ENCODE measurements around the gene SLC35D3. TPM values are rescaled to one million over a fixed set of nuclear protein-coding genes. Genes with fewer than 3 reads are reported as not detected.
A peak's percentile ranks its signal among the peaks of the same experiment; 100 is the strongest.

The SLC35D3 gene
- total and polyA plus RNA-seq, 10 of the 15 experiments (the other 5 are each of a cell fraction or from before 2014, with no cell fraction given) = not detected

DNA sequence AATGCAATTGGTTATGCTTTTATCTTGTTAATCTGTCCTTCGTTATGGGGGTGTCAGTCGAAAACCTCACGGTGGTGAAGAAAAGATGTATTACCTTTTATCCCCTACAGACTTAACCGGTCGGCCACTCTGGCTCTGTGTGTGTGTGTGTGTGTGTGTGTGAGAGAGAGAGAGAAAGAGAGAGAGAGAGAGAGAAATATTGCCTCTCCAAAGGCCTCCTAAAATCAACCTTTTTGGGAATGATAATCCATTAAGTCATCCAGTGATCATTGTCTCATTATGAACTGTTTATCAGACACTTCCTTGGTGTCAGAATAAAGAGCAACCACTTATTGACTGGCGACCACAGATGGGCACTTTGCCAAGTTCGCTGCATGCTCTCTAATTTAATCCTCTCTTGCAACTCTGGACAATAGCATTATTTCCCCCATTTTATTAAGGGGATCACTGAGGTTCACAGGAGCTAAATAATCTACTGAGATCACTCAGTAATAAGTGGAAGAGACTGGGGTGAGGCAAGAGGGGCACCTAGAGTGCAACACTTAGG, 30.7 kb downstream of the SLC35D3 start:
- WGBS (ENCODE audit: insufficient coverage, insufficient replicate concordance, low lambda C conversion rate, missing lambda C conversion rate) = 64% methylated on average over 7 of the region's 7 CpGs
- FAIRE-seq (no peak), ATAC-seq (no peak), DNase-seq (ENCODE audit: low read depth, low spot score) (no peak)
- POLR2A ChIA-PET = no interaction called here
- Histone ChIP-seq H2AFZ (ENCODE audit: control insufficient read depth, low read depth, low read length) (no peak overlapping the region), H3K9me3 (replicated peaks; ENCODE audit: control insufficient read depth, insufficient read depth, low read length) (no peaks in the 10 kb centered on the region), H3K9ac (ENCODE audit: control insufficient read depth, insufficient read depth, low read length) (no peak overlapping the region), H3K4me3 (no peak overlapping the region), H3K36me3 (ENCODE audit: control insufficient read depth in 2 of 2, insufficient read depth in 2 of 2, low read length in 1 of 2) (no peaks in the 10 kb centered on the region), H3K79me2 (ENCODE audit: control insufficient read depth, insufficient read depth, low read length) (no peaks in the 10 kb centered on the region), H3K27me3 (replicated peaks in 1 of 2; ENCODE audit: control insufficient read depth in 2 of 2, insufficient read depth in 2 of 2, low read length in 1 of 2) (no peaks in the 10 kb centered on the region; a peak in 2 of 4 replicates), H3K27ac (ENCODE audit: control insufficient read depth, insufficient read depth) (no peak overlapping the region), H3K4me2 (ENCODE audit: control insufficient read depth, insufficient read depth) (no peak overlapping the region), H4K20me1 (ENCODE audit: control insufficient read depth, insufficient read depth) (no peaks in the 10 kb centered on the region), H3K4me1 (ENCODE audit: control insufficient read depth, insufficient read depth, low read length) (peaks cover 4% of the 10 kb centered on the region; the same call in 1 of the 2 replicates)
- RAD21 ChIA-PET (ENCODE audit: unreplicated experiment) = no interaction called here
- CTCF ChIA-PET = no interaction called here
- SMC1A ChIA-PET (ENCODE audit: uncharacterized antibody, unreplicated experiment) = no interaction called here
- in situ Hi-C loops (cut with MboI) = no loop called here
- intact Hi-C loops (cut with micrococcal nuclease; ENCODE audit: unreplicated experiment) = no loop called here
- TF ChIP-seq EP300 (IDR thresholded peaks at IDR 0.05; ENCODE audit: borderline replicate concordance in 1 of 2, control insufficient read depth in 1 of 2, low read depth in 2 of 2, low read length in 2 of 2) (no peak), TCF3 (IDR thresholded peaks at IDR 0.05; ENCODE audit: borderline replicate concordance, insufficient read depth, low read depth, low read length) (no peak)
- no TSS peak for BruUV-seq (replicated peaks)

DNA sequence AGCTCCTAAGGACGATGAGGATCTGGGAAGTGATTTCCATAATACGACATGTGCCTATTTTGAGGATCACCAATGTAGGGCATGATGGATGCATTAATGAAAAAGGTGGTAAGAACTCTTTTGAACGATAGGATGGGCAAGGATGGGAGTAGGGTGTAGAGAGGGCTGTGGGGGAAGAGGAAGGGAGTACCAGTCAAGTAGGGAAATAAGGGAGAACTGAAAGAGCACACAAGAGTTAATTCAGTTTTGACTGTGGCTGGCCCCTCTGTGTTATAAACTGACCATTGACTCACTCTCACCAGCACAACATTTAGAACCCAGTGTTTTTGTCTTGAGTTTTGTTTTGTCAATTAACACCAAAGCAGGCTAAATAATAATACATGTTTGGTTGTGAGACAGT, 33.0 kb downstream of the SLC35D3 start:
- no peak overlapping the region for H3K27ac ChIP-seq (ENCODE audit: control insufficient read depth, insufficient read depth)
- FAIRE-seq = no peak
- intact Hi-C loops (cut with micrococcal nuclease; ENCODE audit: unreplicated experiment) = no loop called here

More for the DNA sequence above, 33.0 kb downstream of the SLC35D3 start:
- no peaks in the 10 kb centered on the region for H4K20me1 ChIP-seq (ENCODE audit: control insufficient read depth, insufficient read depth)
- CTCF ChIA-PET = interaction anchor here (1.1 to 1.6 kb wide), 2 partner anchors 10 to 622 kb away, joined by 3 to 4 read pairs; no protein-coding TSS in a partner anchor
- POLR2A ChIA-PET = no interaction called here
- H3K79me2 ChIP-seq (ENCODE audit: control insufficient read depth, insufficient read depth, low read length) = no peaks in the 10 kb centered on the region
- no peaks in the 10 kb centered on the region for H3K9me3 ChIP-seq (replicated peaks; ENCODE audit: control insufficient read depth, insufficient read depth, low read length)
- no TSS peak for BruUV-seq (replicated peaks)
- SMC1A ChIA-PET (ENCODE audit: uncharacterized antibody, unreplicated experiment) = no interaction called here
- H3K9ac ChIP-seq (ENCODE audit: control insufficient read depth, insufficient read depth, low read length) = no peak overlapping the region
- H3K4me1 ChIP-seq (ENCODE audit: control insufficient read depth, insufficient read depth, low read length) = peaks cover 4% of the 10 kb centered on the region; the same call in 1 of the 2 replicates
- TF ChIP-seq RUNX3 (IDR thresholded peaks at IDR 0.05; ENCODE audit: low read length) (no peak), WRNIP1 (IDR thresholded peaks at IDR 0.05; ENCODE audit: borderline replicate concordance, low read depth, low read length) (no peak), PAX8 (IDR thresholded peaks at IDR 0.05) (no peak)
- TF ChIP-seq, protein P1, sequence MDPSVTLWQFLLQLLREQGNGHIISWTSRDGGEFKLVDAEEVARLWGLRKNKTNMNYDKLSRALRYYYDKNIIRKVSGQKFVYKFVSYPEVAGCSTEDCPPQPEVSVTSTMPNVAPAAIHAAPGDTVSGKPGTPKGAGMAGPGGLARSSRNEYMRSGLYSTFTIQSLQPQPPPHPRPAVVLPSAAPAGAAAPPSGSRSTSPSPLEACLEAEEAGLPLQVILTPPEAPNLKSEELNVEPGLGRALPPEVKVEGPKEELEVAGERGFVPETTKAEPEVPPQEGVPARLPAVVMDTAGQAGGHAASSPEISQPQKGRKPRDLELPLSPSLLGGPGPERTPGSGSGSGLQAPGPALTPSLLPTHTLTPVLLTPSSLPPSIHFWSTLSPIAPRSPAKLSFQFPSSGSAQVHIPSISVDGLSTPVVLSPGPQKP (IDR thresholded peaks at IDR 0.05; ENCODE audit: low read depth, low read length) = no peak
- in situ Hi-C loops (cut with MboI) = no loop called here
- no peaks in the 10 kb centered on the region; a peak in 2 of 4 replicates for H3K27me3 ChIP-seq (replicated peaks in 1 of 2; ENCODE audit: control insufficient read depth in 2 of 2, insufficient read depth in 2 of 2, low read length in 1 of 2)
- H3K4me2 ChIP-seq (ENCODE audit: control insufficient read depth, insufficient read depth) = no peak overlapping the region
- no peaks in the 10 kb centered on the region for H3K36me3 ChIP-seq (ENCODE audit: control insufficient read depth in 2 of 2, insufficient read depth in 2 of 2, low read length in 1 of 2)
- DNase-seq (ENCODE audit: low read depth, low spot score) = no peak
- no peak overlapping the region for H2AFZ ChIP-seq (ENCODE audit: control insufficient read depth, low read depth, low read length)
- H3K4me3 ChIP-seq = no peak overlapping the region
- RAD21 ChIA-PET (ENCODE audit: unreplicated experiment) = no interaction called here
- ATAC-seq = peak; percentile 36; the same call in 2 of the 3 replicates
- WGBS (ENCODE audit: insufficient coverage, insufficient replicate concordance, low lambda C conversion rate, missing lambda C conversion rate) = 59% methylated on average over 3 of the region's 3 CpGs

Measured in GM12878 (cell line).